ENCODE results near the gene FBXO2.

- TF ChIP-seq CTCF (IDR thresholded peaks at IDR 0.05) = no peak
- TF ChIP-seq POLR2A (IDR thresholded peaks at IDR 0.05) = no peak
- TF ChIP-seq POLR2AphosphoS5 (IDR thresholded peaks at IDR 0.05) = no peak
- no peak for TF ChIP-seq EP300 (IDR thresholded peaks at IDR 0.05)
Measured at GRCh38 chr1:11628767-11629166, 25.5 kb downstream of the FBXO2 start.
